GM19035 (cell line): ENCODE measurements around the gene FRMD4A.
"Not testable (repeated sequence)": the region's sequence is repeated elsewhere in the genome, so short reads cannot be mapped to it uniquely, and the experiment has no call there.

ENCODE experiments used
- ATAC-seq: cut with Tn5 transposase; IDR thresholded peaks from one replicate; pipeline ENCODE4 v1.9.1; 2021; ENCODE audit not compliant: unreplicated experiment

FRMD4A gene

DNA sequence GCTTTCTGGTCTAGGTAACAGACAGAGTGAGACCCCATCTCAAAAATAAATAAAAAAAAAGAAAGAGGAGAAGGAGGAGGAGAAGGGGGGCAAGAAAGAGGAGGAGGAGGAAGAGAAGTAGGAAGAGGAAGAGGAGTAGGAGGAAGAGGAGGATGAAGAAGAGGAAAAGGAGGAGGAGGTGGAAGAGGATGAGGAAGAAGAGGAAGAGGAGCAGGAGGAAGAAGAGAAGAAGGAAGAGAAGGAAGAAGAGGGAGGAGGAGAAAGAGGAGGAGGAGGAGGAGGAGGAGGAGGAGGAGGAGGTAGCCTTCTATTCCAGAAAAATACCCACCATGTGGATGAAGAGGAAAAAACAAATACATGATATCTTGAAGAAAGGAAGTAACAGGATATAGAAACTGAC is 172.1 kb downstream of the FRMD4A start:
- no peak for ATAC-seq

DNA sequence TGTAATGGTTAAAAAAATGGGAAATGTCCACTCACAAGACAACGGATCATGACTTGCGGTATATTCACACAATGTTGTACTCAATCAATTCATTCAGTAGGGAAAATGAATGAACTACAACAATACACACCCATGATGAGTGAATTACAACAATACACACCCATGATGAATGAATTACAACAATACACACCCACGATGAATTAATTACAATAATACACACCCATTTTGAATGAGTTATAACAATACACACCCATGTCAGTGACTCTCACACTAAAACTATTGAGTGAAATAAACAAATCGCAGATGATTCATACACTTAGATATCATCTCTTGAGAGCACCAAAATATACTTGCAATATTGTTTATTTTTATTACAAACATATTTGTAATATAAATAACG is 174.6 kb downstream of the FRMD4A start:
- ATAC-seq, result no peak

DNA sequence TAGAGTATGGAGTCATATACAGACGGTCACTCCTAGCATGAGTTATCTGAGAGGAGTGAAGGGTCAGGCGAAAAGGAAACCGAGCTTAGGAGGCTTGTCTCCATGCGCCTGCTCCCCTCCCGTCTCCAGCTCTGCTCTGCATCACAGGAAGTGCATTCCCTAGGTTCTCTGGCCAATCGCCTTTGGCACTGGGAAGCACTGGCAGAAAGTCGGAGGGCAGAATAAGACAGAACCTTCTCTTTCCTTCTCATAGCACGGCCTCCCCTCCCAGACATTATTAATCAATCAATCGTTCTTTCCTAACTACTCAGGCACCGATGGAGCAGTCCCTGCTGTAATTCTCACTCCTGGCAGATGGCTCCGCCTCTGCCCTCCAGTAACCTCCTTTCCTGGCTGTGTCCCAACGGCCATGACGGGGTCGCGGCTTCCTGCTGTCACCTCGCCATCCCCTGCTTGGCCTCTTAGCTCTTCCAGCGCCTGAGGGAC is 177.1 kb downstream of the FRMD4A start:
- no peak for ATAC-seq

DNA sequence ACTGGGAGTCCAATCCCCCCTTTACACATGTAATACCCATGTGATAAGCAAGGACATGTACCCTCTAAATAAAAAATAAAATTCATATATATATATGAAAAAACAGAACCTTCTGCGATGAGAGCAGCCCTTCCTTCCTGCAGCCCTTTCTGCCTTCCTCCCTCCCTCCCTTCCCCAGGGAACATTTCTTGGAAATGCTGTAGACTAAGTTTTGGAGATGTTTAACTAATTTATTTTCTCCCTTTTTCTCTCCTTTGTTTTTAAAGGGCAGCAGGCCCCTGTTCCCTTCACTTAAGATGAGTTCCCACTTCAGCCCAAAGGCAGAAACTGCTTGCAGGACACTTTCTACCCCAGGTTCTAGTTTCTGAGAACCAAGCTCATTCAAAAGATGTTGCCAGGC is 179.2 kb downstream of the FRMD4A start:
- no peak for ATAC-seq

DNA sequence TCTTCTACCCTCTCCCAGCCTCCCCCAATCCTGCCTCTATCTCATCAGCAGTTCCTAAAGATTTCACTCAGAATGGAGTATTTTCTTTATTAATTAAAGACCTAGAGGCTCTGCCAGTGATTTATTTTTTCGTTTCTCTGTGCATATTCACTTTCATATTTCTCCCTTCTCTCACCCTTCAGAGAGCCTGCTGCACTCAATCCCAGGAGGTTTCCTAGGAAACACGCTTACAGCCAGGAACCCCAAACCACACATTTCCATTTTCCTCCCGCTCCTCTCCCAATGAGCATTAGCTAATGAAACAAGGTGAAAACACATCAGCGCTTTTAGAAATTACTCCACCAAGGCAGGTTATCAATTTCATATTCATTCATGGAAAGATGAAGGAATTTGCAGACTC is 180.2 kb downstream of the FRMD4A start:
- no peak for ATAC-seq

DNA sequence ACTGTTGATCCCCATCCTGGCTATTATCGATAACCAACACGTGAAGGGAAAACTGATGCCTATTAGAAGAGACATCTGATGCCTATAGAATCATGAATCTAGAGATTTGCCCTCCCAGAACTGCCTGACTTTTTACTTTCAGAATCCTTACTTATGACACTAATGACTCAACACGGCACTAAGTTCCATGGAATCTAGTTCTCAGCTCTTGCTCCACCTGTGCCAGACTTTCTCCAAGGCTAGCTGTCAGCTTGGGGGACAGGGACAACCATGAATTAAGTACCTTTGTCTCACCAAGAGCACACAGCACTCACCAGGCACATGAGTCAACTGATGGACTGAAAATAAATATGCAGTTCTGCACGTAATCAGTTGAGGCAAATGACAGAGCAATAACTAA is 184.2 kb downstream of the FRMD4A start:
- ATAC-seq, result no peak

DNA sequence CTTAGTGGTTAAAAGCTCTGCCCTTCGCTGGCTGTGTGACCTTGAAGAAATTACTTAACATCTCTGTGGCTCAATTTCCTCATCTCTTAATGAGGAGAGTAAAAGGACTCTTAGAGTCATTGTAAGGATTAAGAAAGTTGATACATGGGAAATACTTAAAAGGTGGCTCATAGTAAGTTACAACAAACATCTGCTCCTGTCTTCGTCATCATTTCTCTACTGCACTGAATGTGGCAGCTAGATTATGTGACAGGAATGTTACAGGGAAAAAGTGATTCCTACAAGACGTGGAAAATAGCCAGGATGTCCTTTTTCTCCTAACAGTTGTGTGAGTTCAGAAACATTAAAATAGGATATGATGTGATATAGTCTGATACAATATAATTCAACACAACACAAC is 184.7 kb downstream of the FRMD4A start:
- ATAC-seq, result no peak

DNA sequence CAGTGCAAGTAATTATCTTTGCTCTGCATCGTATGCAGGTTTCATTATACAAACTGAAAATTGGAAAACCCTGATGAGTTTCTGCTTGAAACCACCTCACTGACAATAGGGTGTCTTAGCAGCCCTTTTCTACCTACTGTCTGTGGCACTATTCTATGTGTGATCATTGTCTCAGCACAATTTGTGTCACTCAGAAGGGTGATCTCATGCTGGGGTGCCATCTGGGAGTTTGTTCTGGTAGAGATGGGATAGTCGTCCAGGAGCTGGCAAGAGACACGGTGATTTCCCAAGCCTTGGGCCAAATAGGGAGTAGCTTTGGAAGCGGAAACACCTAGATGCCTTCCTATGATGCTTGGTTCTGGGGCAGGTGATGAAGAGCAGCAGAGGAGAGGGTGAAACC is 186.3 kb downstream of the FRMD4A start:
- no peak for ATAC-seq

DNA sequence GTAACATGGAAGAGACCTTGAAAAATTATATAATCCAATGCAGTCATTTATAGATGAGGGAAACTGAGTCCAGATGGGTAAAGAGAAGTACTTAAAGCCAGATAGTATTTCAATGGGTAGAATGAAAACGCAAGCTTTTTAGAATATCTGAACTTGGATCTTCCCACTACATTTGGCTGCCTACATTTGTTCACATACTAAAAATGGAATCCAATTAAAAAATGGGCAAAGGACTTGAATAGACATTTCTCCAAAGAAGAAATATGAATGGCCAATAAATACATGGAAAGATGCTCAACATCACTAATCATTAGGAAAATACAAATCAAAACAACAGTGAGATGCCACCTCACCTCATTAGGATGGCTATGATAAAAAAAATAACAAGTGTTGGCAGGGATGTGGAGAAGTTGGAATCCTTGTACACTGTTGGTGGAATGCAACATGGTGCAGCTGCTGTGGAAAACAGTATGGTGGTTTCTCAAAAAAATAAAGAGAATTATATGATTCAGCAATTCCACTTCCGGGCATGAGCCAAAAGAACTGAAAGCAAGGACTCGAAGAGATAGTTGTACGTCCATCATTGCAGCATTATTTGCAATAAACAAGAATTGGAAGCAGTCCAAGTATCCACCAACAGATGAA is 188.0 kb downstream of the FRMD4A start:
- no peak for ATAC-seq

DNA sequence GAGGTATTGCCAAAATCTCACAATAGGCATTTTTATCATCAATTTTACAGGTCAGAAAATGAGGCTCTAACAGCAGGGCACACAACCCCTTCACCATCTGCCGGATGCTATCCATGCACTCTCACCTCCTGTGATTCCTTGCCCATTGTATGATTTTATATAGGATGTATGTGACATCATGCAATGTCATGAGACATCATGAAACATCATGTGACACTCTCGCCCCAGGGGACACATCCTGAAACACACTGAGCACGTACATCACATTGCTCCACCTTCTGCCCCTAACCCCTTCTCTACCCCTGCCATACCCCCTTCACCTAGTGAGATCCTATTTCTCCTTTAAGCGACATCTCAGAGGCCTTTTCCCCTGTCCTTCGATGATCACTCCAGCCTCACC is 189.4 kb downstream of the FRMD4A start:
- no peak for ATAC-seq

DNA sequence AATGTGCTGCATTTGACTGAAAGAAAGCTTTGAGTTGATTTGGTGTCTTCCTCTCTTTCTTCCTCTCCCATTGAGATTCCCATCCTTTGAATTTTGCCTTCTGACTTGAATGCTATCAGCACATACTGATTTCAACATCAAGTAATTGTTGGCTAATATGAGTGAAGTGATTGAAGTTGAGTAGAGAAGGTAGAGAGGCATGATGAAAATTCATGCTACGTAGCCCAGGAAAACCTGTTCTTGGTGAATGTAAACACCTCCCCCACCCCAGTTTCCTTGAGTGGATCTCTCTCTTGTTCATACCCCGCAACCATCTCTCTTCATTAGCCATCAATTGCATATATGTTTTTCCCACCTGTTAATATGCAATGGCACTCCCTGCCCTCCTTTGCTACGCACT is 193.3 kb downstream of the FRMD4A start:
- ATAC-seq, result no peak

DNA sequence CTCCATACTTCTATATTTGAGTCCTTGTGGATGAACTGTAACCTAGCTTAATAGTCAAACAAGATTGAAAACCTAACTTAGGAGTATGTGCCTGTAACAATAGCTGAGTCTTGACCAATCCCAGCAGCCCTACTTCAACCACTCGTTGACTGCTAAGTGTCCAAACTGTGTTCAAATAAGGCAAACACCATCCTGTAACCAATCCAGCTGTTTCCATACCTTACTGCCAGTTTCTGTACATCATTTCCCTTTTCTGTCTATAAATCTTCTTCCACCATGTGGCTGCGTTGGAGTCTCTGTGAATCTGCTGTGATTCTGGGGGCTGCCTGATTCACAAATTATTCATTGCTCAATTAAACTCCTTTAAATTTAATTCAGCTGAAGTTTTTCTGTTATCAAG is 195.5 kb downstream of the FRMD4A start:
- ATAC-seq, result not testable (repeated sequence)

DNA sequence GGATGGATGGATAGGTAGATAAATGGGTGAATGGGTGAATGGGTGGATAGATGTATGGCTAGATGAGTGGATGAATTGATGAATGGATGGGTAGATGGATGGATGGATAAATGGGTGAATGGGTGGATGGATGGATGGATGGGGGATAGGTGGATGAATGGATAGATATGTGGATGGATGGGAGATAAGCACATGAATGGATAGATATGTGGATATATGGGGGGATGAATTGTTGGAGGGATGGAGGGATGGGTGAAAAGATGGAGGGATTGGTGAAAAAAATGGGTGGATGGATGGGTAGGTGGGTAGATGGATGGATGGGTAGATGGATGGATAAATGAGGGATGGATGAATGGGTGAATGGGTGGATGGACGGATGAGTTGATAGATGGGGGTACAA is 196.4 kb downstream of the FRMD4A start:
- ATAC-seq, result no peak

DNA sequence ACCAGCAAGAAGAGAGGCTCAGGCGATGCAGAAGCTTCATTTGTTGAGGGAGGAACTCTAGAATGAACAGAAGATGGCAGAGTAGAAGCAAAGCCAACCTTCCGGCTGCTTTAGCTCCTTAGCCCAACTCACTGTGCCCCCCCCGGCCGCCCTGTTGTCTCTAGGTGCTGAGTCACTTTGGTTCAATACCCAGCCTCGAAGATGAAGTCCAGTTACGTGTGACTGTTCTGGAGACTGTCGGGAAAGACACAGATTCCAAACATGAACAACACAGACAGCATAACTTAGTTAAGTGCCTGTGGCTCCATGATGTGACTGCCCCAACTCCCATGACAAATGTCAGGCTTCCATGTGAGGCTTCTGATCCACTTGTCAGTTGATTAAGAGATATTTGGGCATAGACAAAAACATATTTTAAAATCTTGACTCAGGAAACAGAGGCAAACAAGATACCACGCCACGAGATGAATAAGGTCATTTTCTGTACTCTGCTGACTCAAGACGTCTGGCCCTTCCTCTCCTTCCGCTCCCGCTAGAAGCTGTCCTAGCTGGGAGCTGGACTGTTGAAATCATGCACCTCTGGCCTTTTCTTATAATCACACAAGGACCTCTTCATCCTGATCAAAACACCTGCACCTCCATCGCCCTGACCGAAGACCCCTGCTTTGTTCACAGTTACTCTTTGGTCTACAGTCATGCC is 199.3 kb downstream of the FRMD4A start:
- ATAC-seq, result no peak

DNA sequence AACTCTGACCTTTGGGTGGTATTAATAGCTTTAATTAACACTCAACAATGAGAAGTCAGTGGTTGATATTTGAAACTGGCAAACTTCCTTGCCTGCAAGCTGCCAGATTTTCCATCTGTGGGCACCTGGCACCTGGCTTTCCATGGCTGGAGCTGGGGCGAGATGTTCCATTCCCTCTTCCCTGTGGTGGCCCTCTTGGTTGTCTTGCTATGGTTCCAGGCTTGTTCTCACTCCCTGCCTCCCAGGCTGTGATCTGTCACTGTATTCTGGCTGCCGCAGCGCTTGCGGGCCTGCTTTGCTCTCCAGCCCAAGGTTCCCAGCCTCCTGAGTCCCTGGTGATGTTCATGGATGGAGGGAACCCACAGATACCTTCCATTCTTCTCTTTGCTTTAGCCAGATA is 201.0 kb downstream of the FRMD4A start:
- no peak for ATAC-seq

DNA sequence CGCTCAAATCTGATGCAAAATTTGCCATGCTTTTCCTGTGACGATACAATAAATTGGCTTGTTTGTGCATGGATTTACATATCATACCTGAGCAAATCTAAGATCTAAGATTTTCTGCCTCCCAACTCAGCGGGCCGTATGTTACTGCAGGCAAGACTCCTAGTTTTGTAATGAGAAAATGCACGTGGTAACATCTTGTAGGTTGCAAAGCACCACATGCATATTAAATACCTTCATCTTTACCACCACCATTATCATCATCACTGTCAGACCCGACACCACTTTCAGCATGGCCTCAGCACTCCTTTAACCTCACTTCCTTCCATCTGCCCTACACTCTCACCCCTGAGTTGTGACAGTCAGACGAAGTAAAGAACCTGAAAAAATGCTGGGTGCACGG is 202.2 kb downstream of the FRMD4A start:
- no peak for ATAC-seq

DNA sequence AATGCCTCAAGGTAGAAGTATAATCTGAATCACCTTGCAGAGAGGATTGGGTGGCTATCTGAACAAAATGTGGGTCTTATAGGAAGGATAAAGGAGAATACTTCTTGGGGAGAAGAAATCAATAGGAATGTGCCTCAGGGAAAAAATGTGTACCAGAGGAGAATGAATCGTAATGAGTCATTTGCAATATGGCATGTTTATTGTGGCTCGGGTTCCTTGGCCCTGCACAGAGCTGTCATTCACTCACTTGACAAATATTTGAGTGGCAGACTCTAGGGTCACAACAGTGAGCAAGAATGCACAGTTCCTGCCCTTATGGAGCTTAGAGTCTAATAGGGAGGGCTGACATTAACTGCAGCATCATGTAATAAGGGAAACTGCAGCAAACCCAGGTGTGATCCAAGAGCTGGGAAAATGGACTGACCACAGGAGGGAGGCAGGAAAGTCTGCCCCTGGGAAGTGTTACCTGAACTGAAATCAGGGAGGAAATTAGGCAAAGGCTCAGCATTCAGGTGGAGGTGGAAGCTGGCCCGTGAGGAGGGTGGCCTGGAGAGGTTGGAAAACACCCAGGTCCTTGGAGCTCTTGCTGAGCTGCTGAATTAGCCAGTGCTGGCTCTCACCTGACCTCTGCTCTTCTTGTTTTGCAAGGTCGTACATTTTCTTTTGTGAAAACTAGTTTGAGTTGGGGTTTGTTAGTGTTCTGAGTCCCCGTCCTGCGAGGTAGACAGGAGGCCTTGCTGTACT is 203.9 kb downstream of the FRMD4A start:
- no peak for ATAC-seq

DNA sequence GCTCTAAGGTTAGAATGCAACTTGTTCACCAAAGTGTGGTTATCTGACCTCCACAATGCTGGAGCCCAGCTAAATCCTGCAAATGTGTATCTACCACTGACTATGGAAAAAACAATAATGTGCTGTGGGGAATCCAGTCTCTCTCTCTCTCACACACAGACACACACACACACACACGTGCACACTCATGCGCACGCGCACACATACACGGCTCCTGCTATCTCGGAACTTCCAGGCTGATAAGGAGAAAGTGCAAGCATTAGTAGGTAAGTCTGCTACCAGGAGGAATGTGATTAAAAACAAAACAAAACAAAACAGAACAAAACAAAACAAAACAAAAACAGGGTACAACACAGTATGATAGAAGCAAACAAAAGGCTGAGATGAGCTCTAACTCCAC is 205.2 kb downstream of the FRMD4A start:
- ATAC-seq, result no peak

DNA sequence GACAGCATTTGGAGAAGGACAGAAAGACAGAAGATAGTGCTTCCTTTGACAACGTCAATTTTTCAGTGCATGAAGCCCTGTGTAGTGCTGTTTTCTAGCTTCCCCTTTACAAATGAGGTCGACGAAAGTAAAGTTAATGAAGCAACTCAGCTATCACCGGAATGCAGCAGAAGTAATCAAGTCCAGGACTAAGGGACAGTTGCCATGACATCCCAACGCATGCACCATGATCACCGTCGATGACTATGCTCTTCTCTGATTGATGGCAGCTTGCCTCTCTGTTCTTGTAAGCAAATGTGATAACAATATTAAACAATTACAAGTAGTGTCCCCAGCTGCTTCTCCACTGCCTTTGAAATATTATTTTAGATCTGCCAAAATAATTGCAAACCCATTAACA is 205.8 kb downstream of the FRMD4A start:
- no peak for ATAC-seq

DNA sequence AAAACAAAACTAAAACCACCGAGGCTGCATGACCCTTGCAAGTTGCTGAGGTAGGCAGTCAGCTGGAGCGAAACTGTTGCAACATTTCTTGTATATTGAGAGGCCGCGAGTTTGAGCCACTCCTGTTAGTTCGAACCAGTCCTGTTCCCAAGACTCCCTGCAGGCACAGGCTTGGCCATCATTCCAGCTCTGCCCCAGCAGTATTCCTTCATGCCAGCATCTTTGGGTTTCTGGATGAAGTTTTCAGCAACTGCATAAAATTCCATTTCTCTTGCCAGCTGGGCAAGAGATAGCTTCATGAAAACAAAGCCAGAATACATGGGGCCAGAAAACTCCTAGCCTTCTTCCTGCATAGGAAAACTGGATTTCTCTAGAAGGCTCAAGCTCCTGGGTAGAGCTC is 207.6 kb downstream of the FRMD4A start:
- no peak for ATAC-seq

DNA sequence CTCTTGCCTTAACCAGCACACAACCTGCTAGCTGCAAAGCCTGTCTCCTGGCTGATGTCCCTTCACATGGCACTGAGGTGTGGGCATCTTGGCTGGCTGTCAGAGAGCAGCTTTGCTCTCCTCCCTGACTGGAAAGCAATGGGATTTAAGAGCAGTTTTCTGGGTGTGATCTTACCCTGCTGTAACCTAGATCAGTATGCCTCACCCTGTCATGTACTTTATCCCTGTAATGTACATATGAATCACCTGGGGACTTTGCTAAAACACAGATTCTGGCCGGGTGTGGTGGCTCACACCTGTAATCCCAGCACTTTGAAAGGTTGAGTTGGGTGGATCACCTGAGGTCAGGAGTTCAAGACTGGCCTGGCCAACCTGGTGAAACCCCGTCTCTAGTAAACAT is 209.9 kb downstream of the FRMD4A start:
- no peak for ATAC-seq

DNA sequence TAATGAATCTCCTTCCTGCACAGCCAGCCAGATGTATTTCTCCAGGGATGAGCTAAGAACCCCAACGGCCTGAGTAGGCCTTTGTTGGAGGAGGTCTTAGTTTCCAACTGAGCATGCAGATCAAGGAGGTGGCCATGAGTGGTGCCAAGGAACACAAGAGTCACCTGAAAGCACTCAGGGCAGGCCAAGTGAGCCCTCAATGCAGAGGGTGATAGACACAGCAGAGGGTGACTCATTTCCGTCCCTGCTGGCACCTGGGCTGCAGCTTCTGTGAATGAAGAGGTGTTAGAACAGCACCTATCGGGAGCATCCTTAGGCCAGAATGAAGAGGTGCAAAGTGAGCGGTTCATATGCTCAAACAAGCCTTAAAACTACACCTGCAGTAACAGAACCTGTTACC is 211.8 kb downstream of the FRMD4A start:
- ATAC-seq, result no peak
